ENCODE results near the gene PAM. TPM values are rescaled to one million over a fixed set of nuclear protein-coding genes. Genes with fewer than 3 reads are reported as not detected.

The PAM gene
- total RNA-seq, 2 donors from 2014 or later: 69.2 to 124 TPM

- H3K27me3 ChIP-seq: peaks cover 5% of the 10 kb centered on the region
- H3K36me3 ChIP-seq: no peaks in the 10 kb centered on the region
- peak overlapping the region; percentile 79 for H3K4me3 ChIP-seq
- H3K9ac ChIP-seq (ENCODE audit: low read depth in 2 of 2, low read length in 2 of 2): peak overlapping the region; percentile 78 to 85
- intact Hi-C loops (cut with DNase I): no loop called here
- no peak overlapping the region for H3K27ac ChIP-seq
- no peaks in the 10 kb centered on the region for H3K4me1 ChIP-seq
- no peaks in the 10 kb centered on the region for H3K9me3 ChIP-seq
- peak; percentile 33 for DNase-seq
- no peak for TF ChIP-seq CTCF (IDR thresholded peaks at IDR 0.05)
These were observed 977 bp upstream of the PAM start for GRCh38 chr5:102753889-102754766.

DNA sequence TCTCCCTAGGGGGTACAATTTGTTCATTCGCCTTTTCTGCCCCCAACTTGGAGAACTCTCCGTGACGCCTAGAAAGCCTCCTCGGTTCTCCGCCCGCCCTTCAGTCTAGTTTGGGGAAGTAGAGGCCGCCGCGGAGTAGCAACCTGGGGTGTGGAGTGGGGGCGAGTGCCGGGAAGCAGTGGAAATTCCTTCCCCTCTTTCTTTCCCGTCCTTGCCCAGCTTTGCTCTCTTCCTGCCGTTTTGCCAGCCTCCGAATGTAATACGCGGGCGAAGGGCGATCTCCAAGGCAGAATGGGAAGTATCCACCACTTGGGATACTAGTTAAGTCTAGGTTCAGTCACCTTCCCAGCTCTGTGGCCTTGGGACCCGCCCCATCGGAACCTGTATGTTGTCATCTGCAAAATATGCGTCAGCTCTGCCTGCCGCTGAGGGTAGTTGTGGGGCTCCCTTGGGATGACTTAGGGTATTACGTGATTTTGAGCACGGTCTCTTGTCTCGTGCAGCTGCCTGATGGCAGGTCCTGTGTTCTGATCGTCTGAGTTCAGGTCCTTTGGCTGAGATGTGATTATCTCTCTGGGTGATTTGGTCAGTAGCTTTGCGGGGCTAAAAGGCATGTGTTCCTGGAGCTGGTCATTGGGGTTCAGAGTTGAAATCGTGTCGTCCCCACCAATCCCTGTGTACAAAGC, 724 bp downstream of the PAM start:
- Histone ChIP-seq H3K9me3 (no peaks in the 10 kb centered on the region), H3K4me1 (no peaks in the 10 kb centered on the region), H3K36me3 (no peaks in the 10 kb centered on the region), H3K27me3 (peaks cover 5% of the 10 kb centered on the region), H3K27ac (peak overlapping the region; percentile 38), H3K4me3 (peak overlapping the region; percentile 79), H3K9ac (ENCODE audit: low read depth in 2 of 2, low read length in 2 of 2) (peak overlapping the region; percentile 78 to 85)
- TF ChIP-seq CTCF (IDR thresholded peaks at IDR 0.05): no peak
- peak; percentile 73 for DNase-seq
- intact Hi-C loops (cut with DNase I): no loop called here

GRCh38 chr5:102758576-102758975, 3.5 kb downstream of the PAM start:
- TF ChIP-seq CTCF (IDR thresholded peaks at IDR 0.05): no peak

DNA sequence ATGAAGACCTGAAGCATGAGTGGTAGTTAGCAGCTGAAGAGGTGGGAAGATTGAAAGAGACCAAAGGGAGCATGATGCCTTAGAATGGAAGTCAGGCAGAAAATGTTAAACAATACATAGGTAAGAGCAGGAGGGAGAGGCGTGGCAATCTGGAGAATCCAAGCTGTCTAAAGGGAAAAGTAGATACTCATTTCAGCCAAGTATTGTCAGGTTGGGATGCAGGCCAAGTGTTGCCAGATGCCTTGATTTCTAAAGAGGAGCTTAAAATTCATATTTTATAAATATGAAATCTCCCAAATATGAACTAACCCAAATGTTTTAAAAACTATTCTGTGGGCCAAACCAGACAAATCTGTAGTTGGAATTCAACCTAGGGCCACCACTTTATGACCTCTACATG, 4.2 kb downstream of the PAM start:
- Histone ChIP-seq H3K4me1 (no peaks in the 10 kb centered on the region), H3K27ac (no peak overlapping the region), H3K9me3 (no peaks in the 10 kb centered on the region), H3K4me3 (no peak overlapping the region), H3K36me3 (no peaks in the 10 kb centered on the region), H3K27me3 (no peaks in the 10 kb centered on the region), H3K9ac (ENCODE audit: low read depth in 2 of 2, low read length in 2 of 2) (no peak overlapping the region)
- intact Hi-C loops (cut with DNase I): no loop called here
- no peak for TF ChIP-seq CTCF (IDR thresholded peaks at IDR 0.05)
- DNase-seq: no peak

More at GRCh38 chr5:102758576-102758975, 3.5 kb downstream of the PAM start:
- Histone ChIP-seq H3K4me3 (no peak overlapping the region), H3K27ac (no peak overlapping the region), H3K4me1 (no peaks in the 10 kb centered on the region), H3K36me3 (no peaks in the 10 kb centered on the region), H3K9ac (ENCODE audit: low read depth in 2 of 2, low read length in 2 of 2) (no peak overlapping the region), H3K27me3 (peaks cover 4% of the 10 kb centered on the region), H3K9me3 (no peaks in the 10 kb centered on the region)
- DNase-seq: no peak
- intact Hi-C loops (cut with DNase I): no loop called here

GRCh38 chr5:102759700-102760099, 4.6 kb downstream of the PAM start:
- no peak overlapping the region for H3K27ac ChIP-seq
- no peak overlapping the region for H3K4me3 ChIP-seq
- H3K4me1 ChIP-seq: no peaks in the 10 kb centered on the region
- no peak for DNase-seq
- no peaks in the 10 kb centered on the region for H3K27me3 ChIP-seq
- intact Hi-C loops (cut with DNase I): no loop called here
- TF ChIP-seq CTCF (IDR thresholded peaks at IDR 0.05): no peak
- H3K9me3 ChIP-seq: no peaks in the 10 kb centered on the region
- no peaks in the 10 kb centered on the region for H3K36me3 ChIP-seq
- H3K9ac ChIP-seq (ENCODE audit: low read depth in 2 of 2, low read length in 2 of 2): no peak overlapping the region

All from colonic mucosa (tissue), 4 donors.